IPS DF 4.7 (cell line): ENCODE results near the gene STX10.

Experiments
- DNase-seq: peaks from one replicate; pipeline ENCODE4 v3.0.0-alpha.2; 2013; ENCODE audit warnings: low spot score; ENCODE audit errors: extremely low read depth

Gene STX10

DNA sequence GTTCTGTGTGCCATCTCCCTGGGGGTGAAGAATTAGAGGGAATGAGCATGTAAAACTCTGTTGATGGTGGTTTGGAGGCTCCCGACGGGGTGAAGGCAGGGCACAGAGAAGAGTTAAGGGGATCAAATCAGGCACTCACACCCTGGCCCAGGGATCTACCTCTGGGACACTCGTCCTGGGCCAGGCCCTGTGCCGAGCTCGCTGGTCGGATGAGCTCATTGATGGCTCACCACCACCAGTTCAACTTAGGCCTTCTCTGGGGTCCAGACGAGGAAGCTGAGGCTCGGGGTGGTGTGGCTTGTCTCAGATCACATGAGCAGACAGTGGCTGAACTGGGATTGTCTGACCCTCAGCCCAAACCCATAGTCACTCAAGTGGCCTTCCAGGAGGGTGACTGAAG is 30.5 kb downstream of the STX10 start:
- DNase-seq = no peak

- DNase-seq = no peak
Observed at GRCh38 chr19:13118424-13119193, 31.6 kb downstream of the STX10 start.

DNA sequence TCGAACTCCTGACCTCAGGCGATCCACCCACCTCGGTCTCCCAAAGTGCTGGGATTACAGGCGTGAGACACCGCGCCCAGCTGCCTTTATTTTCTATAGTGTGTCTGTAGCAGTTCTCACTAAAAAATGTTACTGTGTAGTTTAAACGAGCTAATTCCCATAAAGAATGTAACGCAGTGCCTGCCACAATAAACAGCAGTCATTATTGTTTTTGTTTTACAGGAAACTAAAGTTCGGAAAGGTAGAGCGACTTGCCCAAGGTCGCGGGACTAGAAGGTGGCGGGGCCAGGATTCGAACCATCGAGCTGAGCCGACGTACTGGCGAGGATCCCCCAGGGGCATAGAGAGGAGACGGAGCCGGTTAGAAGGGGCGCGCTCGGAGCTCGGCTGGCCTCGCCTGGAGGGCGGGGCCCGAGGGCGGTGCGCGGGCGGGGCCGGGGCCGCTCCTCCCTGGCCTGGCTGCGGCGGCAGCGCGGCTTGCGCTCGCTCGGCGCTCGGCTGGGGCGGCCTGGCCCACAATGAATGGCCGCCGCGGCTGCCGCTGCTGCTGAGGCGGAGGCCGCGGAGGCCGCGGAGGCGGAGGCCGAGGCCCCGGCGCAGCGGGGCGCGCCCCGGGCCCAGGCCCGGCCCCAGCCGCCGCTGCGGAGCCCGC is 32.3 kb downstream of the STX10 start, which contains the start of gene NACC1:
Gene NACC1 (plus strand): TSS at position 493 of the 652 bp plus-strand sequence. CDS start 16,944 bp downstream, outside the sequence.
- DNase-seq = no peak

DNA sequence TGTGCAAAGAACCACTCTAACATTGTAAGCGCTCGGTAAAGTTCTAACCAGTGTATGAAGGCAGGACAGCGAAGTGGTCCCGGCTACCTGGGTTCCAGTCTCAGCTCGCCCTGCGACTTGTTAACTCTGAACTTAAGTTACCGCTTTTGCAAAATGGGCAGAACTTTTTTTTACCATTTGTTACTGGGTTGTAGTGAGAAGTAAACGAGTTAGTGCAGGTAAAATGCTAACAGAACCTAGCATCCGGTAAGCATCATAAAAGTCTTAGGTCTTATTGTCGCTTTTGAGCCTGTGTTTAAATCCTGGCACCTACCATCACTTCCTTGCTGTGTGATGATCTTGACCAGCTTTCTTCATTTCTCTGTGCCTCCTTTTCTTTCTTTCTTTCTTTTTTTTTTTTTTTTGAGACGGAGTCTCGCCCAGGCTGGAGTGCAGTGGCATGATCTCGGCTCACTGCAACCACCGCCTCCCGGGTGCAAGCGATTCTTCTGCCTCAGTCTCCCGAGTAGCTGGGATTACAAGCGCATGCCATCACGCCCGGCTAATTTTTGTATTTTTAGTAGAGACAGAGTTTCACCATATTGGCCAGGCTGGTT is 32.9 kb downstream of the STX10 start:
- DNase-seq = no peak

- DNase-seq = no peak
Observed at GRCh38 chr19:13116282-13117175, 33.6 kb downstream of the STX10 start, which contains the start of gene TRMT1. TSS of gene TRMT1 (minus strand) at chr19:13116740. CDS start at chr19:13116399, 341 bp downstream.

- no peak for DNase-seq
Observed at GRCh38 chr19:13115936-13116281, 34.3 kb downstream of the STX10 start.

GRCh38 chr19:13112555-13112954 is 37.6 kb downstream of the STX10 start:
- no peak for DNase-seq

GRCh38 chr19:13110099-13110610 is 40.0 kb downstream of the STX10 start:
- no peak for DNase-seq

- no peak for DNase-seq
Observed at GRCh38 chr19:13109361-13110098, 40.6 kb downstream of the STX10 start.

DNA sequence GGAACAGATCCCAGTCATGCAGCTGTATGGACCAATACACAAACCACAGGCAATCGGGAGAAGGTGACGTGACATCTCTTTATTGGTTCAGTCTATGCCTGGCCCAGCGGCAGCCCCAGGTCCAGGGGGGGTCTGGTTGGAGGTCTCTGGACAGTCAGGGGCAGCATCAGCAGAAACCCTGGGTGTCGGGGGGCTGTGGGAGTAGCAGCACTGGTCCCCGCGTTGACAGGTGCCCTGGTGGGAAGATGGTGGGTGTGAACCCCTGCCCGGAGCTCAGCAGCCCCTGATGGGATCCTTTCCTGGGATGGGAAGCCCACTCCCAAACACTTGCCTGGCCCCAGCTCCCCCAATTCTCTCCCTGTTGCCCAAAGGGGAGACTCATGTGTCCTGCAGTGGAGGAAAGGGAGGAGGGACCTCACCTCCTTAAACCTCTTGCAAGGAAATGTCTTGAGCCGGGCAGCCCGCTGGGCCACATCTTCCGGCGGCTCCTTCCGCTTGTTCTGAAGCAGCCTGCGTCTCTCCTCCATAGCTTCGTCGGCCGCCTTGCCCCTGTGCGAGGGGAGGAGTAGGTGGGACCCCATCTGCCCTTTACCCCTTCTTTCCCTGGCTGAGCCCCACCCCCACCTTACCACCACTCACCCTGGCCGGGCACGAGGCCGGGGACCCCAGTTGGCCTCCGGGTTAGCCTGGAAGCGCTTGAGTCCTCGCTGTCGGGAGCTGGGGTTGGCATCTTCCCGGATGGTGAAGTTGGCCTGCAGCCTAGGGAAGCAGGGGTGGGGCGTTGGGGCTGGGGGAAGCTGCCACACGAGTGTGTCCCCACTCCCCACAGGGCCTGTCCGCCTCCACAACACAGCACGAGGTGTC is 45.1 kb downstream of the STX10 start:
- no peak for DNase-seq

GRCh38 chr19:13104360-13104847 is 45.8 kb downstream of the STX10 start:
- no peak for DNase-seq

DNA sequence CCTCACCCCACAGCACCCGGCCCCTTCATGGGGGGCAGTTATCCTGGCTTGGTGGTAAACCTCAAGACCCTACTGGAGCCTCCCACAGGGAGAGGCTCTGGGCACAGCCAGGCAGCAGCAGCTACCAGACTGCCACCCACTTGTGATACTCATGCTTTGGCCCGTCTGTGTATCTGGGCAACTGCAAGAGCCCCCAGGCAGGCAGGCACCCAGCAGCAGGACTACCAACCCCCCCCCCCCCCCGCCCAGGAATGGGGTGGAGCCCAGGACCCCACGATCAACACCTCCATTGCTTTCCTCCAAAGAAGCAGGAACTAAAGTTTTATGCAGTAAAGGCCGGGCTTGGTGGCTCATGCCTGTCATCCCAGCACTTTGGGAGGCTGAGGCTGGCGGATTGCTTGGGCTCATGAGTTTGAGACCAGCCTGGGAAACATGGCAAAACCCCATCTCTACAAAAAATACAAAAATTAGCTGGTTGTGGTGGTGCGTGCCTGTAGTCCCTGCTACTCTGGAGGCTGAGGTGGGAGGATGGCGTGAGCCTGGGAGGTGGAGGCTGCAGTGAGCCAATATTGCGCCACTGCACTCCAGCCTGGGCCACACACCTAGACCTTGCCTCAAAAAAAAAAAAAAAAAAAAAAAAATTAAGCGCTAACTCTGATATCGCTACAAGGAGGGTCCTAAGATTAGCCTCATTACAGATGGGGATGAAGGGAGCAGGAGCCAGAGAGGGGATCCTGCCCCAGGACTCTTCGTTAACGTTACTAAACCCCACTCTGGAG is 46.4 kb downstream of the STX10 start:
- DNase-seq = no peak

DNA sequence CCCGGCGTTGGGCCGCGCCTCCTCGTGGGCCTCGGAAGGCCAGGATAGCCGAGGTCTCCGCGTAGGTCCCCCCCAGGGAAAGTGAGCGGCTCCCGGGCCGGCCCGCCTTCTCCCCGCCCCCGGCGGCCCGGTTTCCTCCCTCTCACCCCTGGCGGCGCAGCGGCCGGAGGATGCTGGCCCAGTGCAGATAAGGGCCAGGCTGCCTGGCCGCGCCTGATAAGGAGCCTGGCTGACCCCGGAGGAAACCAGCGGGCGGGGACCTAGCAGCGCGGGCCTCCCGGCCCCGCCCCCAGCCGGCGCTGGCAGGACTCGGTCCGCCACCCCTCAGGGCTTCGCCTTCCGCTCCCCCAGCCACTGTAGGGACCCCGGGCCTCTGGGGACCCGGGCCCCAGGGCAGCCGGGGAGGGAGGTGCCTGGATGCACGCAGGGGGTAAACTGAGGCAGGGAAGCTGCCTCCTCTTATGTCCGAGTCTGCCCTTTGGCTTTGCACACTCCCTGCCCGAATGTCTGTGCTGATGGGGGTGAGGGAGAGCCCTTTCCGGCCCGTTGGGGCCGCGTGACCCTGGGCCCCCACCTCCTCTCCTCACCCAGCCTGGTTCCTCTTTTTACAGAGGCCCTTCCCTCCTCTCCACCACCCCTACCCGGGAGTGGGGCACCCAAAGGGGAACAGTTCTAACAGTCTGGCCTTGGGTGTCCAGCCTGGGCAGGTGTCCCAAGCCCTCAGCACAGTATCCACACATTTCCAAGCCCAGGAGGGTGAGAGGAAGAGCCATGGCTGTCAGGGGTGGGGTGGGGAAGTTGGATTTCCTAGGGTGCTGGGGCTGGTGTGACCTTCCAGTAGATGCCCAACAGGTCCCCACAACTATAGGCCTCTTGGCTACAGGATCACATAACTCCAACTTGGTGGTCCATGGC is 47.3 kb downstream of the STX10 start, which contains the start of gene LYL1:
Gene LYL1 (minus strand): TSS at position 193 of the 915 bp plus-strand sequence. CDS start 1,687 bp downstream, outside the sequence.
- no peak for DNase-seq

GRCh38 chr19:13102416-13102665 is 47.8 kb downstream of the STX10 start:
- DNase-seq = no peak

GRCh38 chr19:13101590-13102415 is 48.4 kb downstream of the STX10 start:
- no peak for DNase-seq

DNA sequence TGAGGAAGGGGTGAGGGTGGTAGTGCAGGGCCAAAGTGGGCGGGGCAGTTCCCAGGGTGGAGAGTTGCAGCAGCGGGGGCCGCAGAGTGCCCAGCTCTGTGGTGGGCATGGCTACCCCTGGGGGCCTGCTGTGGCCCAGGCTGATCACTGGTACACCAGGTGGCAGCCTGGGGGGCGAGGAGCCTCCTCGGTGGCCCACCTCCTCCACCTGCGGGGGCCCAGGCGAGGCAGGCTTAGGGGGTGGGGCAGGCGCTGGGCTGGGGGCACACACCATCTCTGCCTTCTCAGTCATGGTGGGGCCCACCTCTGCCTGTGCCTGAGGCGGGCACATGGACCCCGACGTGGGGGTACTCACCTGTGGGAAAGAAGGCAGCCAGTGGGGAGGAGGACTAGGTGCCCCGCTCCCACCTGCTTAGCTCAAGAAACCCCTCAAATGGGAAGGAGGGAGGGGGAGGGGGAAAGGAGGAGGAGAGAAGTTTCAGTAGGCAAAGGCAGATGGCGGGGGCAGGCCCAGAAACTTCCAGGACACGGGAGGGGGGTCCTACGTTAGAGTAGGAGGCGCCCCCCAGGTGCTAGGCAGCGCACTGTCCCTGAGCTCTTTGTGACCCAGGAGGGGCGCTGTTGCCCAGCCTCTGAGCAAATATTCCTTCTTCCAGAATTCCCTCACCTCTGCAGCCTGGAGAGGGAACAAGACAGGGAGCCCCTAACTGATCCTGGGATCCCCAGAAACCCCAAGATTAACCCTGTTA is 49.2 kb downstream of the STX10 start:
- no peak for DNase-seq
